Measurements from ENCODE around the gene MUC6.

The MUC6 gene

GRCh38 chr11:1038361-1038760 lies 1.8 kb upstream of the MUC6 start:
- DNase-seq (ENCODE audit: low read depth in 4 of 4, low spot score in 1 of 4), result no peak

GRCh38 chr11:1037506-1038055 lies 1.1 kb upstream of the MUC6 start:
- DNase-seq (ENCODE audit: low read depth in 4 of 4, low spot score in 1 of 4), result no peak

GRCh38 chr11:1036931-1037330 lies 413 bp upstream of the MUC6 start:
- no peak for DNase-seq (ENCODE audit: low read depth in 4 of 4, low spot score in 1 of 4)

- DNase-seq (ENCODE audit: low read depth in 4 of 4, low spot score in 1 of 4), result no peak
Measured at GRCh38 chr11:1035577-1036283, 788 bp downstream of the MUC6 start.

GRCh38 chr11:1034456-1035295 lies 1.8 kb downstream of the MUC6 start:
- no peak for DNase-seq (ENCODE audit: low read depth in 4 of 4, low spot score in 1 of 4)

GRCh38 chr11:1034001-1034400 lies 2.5 kb downstream of the MUC6 start:
- no peak for DNase-seq (ENCODE audit: low read depth in 4 of 4, low spot score in 1 of 4)

- DNase-seq (ENCODE audit: low read depth in 4 of 4, low spot score in 1 of 4), result no peak
Measured at GRCh38 chr11:1033016-1033798, 3.3 kb downstream of the MUC6 start.

- no peak for DNase-seq (ENCODE audit: low read depth in 4 of 4, low spot score in 1 of 4)
Measured at GRCh38 chr11:1032310-1032891, 4.1 kb downstream of the MUC6 start.

GRCh38 chr11:1031121-1031899 lies 5.2 kb downstream of the MUC6 start:
- DNase-seq (ENCODE audit: low read depth in 4 of 4, low spot score in 1 of 4), result no peak

GRCh38 chr11:1030556-1030955 lies 6.0 kb downstream of the MUC6 start:
- no peak for DNase-seq (ENCODE audit: low read depth in 4 of 4, low spot score in 1 of 4)

GRCh38 chr11:1030086-1030485 lies 6.4 kb downstream of the MUC6 start:
- DNase-seq (ENCODE audit: low read depth in 4 of 4, low spot score in 1 of 4), result no peak

- no peak for DNase-seq (ENCODE audit: low read depth in 4 of 4, low spot score in 1 of 4)
Measured at GRCh38 chr11:1029654-1030053, 6.9 kb downstream of the MUC6 start.

- DNase-seq (ENCODE audit: low read depth in 4 of 4, low spot score in 1 of 4), result no peak
Measured at GRCh38 chr11:1029051-1029450, 7.5 kb downstream of the MUC6 start.

- no peak for DNase-seq (ENCODE audit: low read depth in 4 of 4, low spot score in 1 of 4)
Measured at GRCh38 chr11:1028616-1029015, 7.9 kb downstream of the MUC6 start.

- DNase-seq (ENCODE audit: low read depth in 4 of 4, low spot score in 1 of 4), result no peak
Measured at GRCh38 chr11:1028291-1028540, 8.3 kb downstream of the MUC6 start.

- DNase-seq (ENCODE audit: low read depth in 4 of 4, low spot score in 1 of 4), result no peak
Measured at GRCh38 chr11:1027483-1028290, 8.8 kb downstream of the MUC6 start.

GRCh38 chr11:1026641-1027482 lies 9.7 kb downstream of the MUC6 start:
- no peak for DNase-seq (ENCODE audit: low read depth in 4 of 4, low spot score in 1 of 4)

- DNase-seq (ENCODE audit: low read depth in 4 of 4, low spot score in 1 of 4), result no peak
Measured at GRCh38 chr11:1026163-1026450, 10.4 kb downstream of the MUC6 start.

All from stimulated activated CD4-positive, alpha-beta T cell treated with anti-CD3 and anti-CD28 coated beads, Interleukin-1b, Interleukin-23, amount 100 ng/mL, for 24 hours (primary cell).